HCT116 (cell line): Measurements from ENCODE around the gene NTSR2. TPM values are rescaled to one million over a fixed set of nuclear protein-coding genes. Genes with fewer than 3 reads are reported as not detected.

Source experiments
- ATAC-seq: fragments of 200-7000 bp; cut with Tn5 transposase; 2 replicates; pipeline ENCODE4 v1.9.1; 2020; ENCODE audit warnings: mild to moderate bottlenecking, moderate library complexity
- BruUV-seq: library from RNA; stranded (reverse); fragments of 400-500 nt; replicated peaks from 2 replicates; lab custom pipeline; 2021; lab: Mats Ljungman, UMichigan
- CTCF ChIA-PET: fragments of 300-600 bp; sonication (Branson Sonifier 250); formaldehyde crosslinking; loops from one replicate; lab custom pipeline; 2021; ENCODE audit warnings: antibody characterized with exemption; lab: Charles Lee
- POLR2A ChIA-PET: fragments of 300-600, 350-600 bp; sonication (Branson Sonifier 250); formaldehyde crosslinking; loops from one replicate; lab custom pipeline; 2021; ENCODE audit warnings: antibody characterized with exemption; lab: Charles Lee
- RAD21 ChIA-PET, 2 experiments: fragments of 300-600 bp; sonication (Branson Sonifier 250); formaldehyde crosslinking; loops; one replicate each; lab custom pipeline; 2023; ENCODE audit warnings: low total read pairs in 2 of 2; ENCODE audit not compliant: uncharacterized antibody in 2 of 2, unreplicated experiment in 2 of 2, low non-redundant PET in 1 of 2; lab: Charles Lee
- DNase-seq: peaks from one replicate; pipeline ENCODE4 v3.0.0-alpha.2; 2010; ENCODE audit warnings: low read depth, low spot score
- H2AFZ ChIP-seq: fragments of 200-600 bp; shearing (Covaris generic), sonication (generic); 2 replicates; pipeline ENCODE4 v1.6.1; 2017; ENCODE audit warnings: low read depth, mixed run types, mixed read lengths, antibody characterized with exemption, low read length; ENCODE audit not compliant: poor library complexity, severe bottlenecking
- H3K27ac ChIP-seq: 2 replicates; pipeline ENCODE4 v1.5.1; 2012; ENCODE audit warnings: low read depth, low read length
- H3K27me3 ChIP-seq: fragments of 200-600 bp; sonication (generic); 2 replicates; pipeline ENCODE4 v1.6.1; 2016; ENCODE audit warnings: mixed run types, low read length, mixed read lengths; ENCODE audit not compliant: insufficient read depth
- H3K36me3 ChIP-seq, 2 experiments: fragments of 200-500 bp in 1 of 2; fragments of 200-600 bp in 1 of 2; sonication (Bioruptor generic) in 1 of 2; sonication (generic) in 1 of 2; 2 replicates each; pipeline versions ENCODE4 v1.5.1 to v1.6.1; 2014 to 2016; ENCODE audit warnings: low read length in 2 of 2, inconsistent platforms in 1 of 2, mixed read lengths in 1 of 2, mixed run types in 1 of 2; ENCODE audit not compliant: insufficient read depth in 2 of 2, control insufficient read depth in 1 of 2
- H3K4me1 ChIP-seq, 2 experiments: fragments of 200-600 bp in 1 of 2; sonication (generic) in 1 of 2; 2 replicates each; pipeline versions ENCODE4 v1.5.1 to v1.6.1; 2012 to 2017; ENCODE audit warnings: low read length in 2 of 2, inconsistent platforms in 1 of 2, mild to moderate bottlenecking in 1 of 2, mixed read lengths in 1 of 2, mixed run types in 1 of 2, moderate library complexity in 1 of 2; ENCODE audit not compliant: insufficient read depth in 2 of 2, control insufficient read depth in 1 of 2
- H3K4me2 ChIP-seq: fragments of 200-600 bp; sonication (generic); 2 replicates; pipeline ENCODE4 v1.6.1; 2017; ENCODE audit warnings: mixed run types, low read length, mixed read lengths
- H3K4me3 ChIP-seq, 2 experiments: fragments of 200-600 bp in 1 of 2; sonication (generic) in 1 of 2; replicated peaks in 1 of 2; 2 replicates each; pipeline ENCODE4 v1.5.1; 2011 to 2016; ENCODE audit warnings: low read length in 2 of 2, control low read depth in 1 of 2, low read depth in 1 of 2, mild to moderate bottlenecking in 1 of 2, mixed read lengths in 1 of 2, mixed run types in 1 of 2
- H3K79me2 ChIP-seq: fragments of 200-600 bp; sonication (generic); 2 replicates; pipeline ENCODE4 v1.6.1; 2017; ENCODE audit warnings: mild to moderate bottlenecking, mixed run types, low read length, moderate library complexity, mixed read lengths; ENCODE audit not compliant: insufficient read depth
- H3K9ac ChIP-seq: fragments of 200-600 bp; sonication (generic); 2 replicates; pipeline ENCODE4 v1.6.1; 2016; ENCODE audit warnings: low read length, mixed read lengths
- H3K9me2 ChIP-seq: fragments of 200-600 bp; sonication (generic), shearing (Covaris generic); 2 replicates; pipeline ENCODE4 v1.6.1; 2017; ENCODE audit warnings: mixed run types, mild to moderate bottlenecking, moderate library complexity; ENCODE audit not compliant: insufficient read depth
- H3K9me3 ChIP-seq, 2 experiments: fragments of 200-500 bp in 1 of 2; fragments of 200-600 bp in 1 of 2; sonication (Bioruptor generic) in 1 of 2; sonication (generic) in 1 of 2; 2 replicates each; pipeline ENCODE4 v1.6.1; 2014 to 2017; ENCODE audit warnings: low read length in 2 of 2, mixed read lengths in 2 of 2, inconsistent platforms in 1 of 2, low read depth in 1 of 2, mild to moderate bottlenecking in 1 of 2, mixed run types in 1 of 2, moderate library complexity in 1 of 2; ENCODE audit not compliant: control insufficient read depth in 1 of 2, insufficient read depth in 1 of 2
- H4K20me1 ChIP-seq: fragments of 200-600 bp; sonication (generic), shearing (Covaris generic); 2 replicates; pipeline ENCODE4 v1.6.1; 2017; ENCODE audit warnings: mixed run types, mild to moderate bottlenecking, moderate library complexity; ENCODE audit not compliant: insufficient read depth
- FOSL1 ChIP-seq: IDR thresholded peaks from 2 replicates; pipeline ENCODE4 v1.6.1; 2012; ENCODE audit warnings: low read depth
- JUND ChIP-seq: IDR thresholded peaks from 2 replicates; pipeline ENCODE4 v1.6.1; 2012
- MAX ChIP-seq: IDR thresholded peaks from 2 replicates; pipeline ENCODE4 v1.6.1; 2012
- SRF ChIP-seq: IDR thresholded peaks from 2 replicates; pipeline ENCODE4 v1.6.1; 2012; ENCODE audit warnings: low read depth
- TCF7L2 ChIP-seq: IDR thresholded peaks from 2 replicates; pipeline ENCODE4 v1.7.0; 2011; ENCODE audit warnings: borderline replicate concordance, inconsistent platforms; ENCODE audit not compliant: insufficient read depth, insufficient read length; ENCODE audit errors: extremely low read depth
- YY1 ChIP-seq: IDR thresholded peaks from 2 replicates; pipeline ENCODE4 v1.6.1; 2011; ENCODE audit warnings: low read length, low read depth, moderate library complexity, mild to moderate bottlenecking; ENCODE audit not compliant: insufficient replicate concordance; ENCODE audit errors: extremely low read depth
- intact Hi-C: fragments of 100-400 bp; cut with micrococcal nuclease; formaldehyde crosslinking; loops from 2 replicates; pipeline ENCODE4 v1.10.0; 2022
- total RNA-seq: library from RNA; stranded (reverse); gene quantifications from one replicate; pipeline ENCODE4 v1.2.1, GENCODE V29; 2021; ENCODE audit not compliant: unreplicated experiment

NTSR2 gene
- total RNA-seq, 1 experiment from 2014 or later: not detected

DNA sequence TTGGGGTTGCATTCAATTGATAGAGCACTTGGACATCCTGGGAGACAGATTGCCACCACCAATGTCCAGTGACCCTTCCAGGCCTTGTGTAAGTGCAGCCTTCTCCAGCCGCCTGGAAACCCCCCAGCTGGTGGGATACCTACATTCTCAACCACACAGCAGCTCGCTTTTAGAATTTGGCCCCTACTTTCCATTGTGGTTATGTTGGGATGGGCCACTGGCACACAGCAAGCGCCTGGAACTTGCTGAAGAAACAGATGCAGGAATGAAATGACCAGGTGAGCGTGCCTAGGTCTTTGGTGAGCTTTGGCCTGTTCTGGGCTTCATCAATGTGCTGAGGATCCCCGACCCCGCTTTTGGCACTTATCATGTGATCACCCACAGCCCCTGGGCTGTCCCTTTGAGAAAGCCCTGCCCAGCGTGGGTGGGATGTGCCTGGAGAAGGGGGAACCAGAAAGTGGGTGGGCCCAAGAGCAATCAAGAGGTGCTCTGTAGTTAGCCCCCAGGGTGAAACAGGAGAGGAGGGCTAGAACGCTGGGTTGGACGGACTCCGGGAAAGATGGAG, 16.0 kb upstream of the NTSR2 start:
- no peak overlapping the region for H3K27ac ChIP-seq
- no peaks in the 10 kb centered on the region for H3K36me3 ChIP-seq
- no peaks in the 10 kb centered on the region for H3K27me3 ChIP-seq
- H2AFZ ChIP-seq: no peak overlapping the region
- no peaks in the 10 kb centered on the region for H3K79me2 ChIP-seq
- no peaks in the 10 kb centered on the region for H3K9me3 ChIP-seq
- H3K9me2 ChIP-seq: no peaks in the 10 kb centered on the region
- CTCF ChIA-PET: no interaction called here
- no peak overlapping the region for H3K9ac ChIP-seq
- no TSS peak for BruUV-seq
- RAD21 ChIA-PET: no interaction called here
- H3K4me3 ChIP-seq: no peak overlapping the region
- H3K4me2 ChIP-seq: no peak overlapping the region
- H4K20me1 ChIP-seq: no peaks in the 10 kb centered on the region
- H3K4me1 ChIP-seq: peaks cover 9 to 19% of the 10 kb centered on the region in 2 experiments; a peak in 3 of 4 replicates
- POLR2A ChIA-PET: no interaction called here
- ATAC-seq (no peak), DNase-seq (no peak)
- TF ChIP-seq SRF: no peak
- no peak for TF ChIP-seq TCF7L2
- no peak for TF ChIP-seq YY1
- TF ChIP-seq JUND: no peak
- no peak for TF ChIP-seq MAX
- intact Hi-C loops: no loop called here

DNA sequence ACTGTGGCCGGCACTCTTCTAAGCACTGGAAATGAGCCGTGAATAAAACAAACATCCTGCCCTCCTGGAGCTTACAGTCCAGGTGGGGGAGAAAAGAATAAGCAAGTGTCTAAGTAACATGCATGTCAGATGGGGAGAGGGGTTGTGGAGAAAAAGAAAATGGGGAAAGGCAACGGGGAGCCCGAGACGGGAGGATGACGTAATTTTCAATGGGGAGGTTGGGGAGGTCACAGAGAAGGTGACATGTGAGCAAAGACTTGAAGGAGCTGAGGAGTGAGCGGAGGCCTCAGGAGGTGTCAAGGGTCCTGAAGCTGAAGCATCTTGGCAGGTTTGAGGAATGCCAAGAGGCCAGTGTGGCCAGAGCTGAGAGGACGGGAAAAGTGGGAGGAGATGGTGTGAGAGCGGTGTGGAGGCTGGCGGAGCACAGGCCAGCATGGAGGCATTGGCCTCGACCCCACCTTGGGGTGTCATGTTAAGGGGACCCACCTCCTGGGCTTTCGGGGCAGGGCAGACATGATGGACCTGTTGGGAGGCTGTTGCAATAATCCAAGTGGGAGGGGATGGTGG, 15.0 kb upstream of the NTSR2 start:
- Histone ChIP-seq H3K9me2 (no peaks in the 10 kb centered on the region), H3K4me3 (no peak overlapping the region), H3K27ac (no peak overlapping the region), H3K4me1 (peaks cover 17 to 28% of the 10 kb centered on the region in 2 experiments; a peak in 3 of 4 replicates), H2AFZ (no peak overlapping the region), H3K27me3 (no peaks in the 10 kb centered on the region), H3K4me2 (no peak overlapping the region), H4K20me1 (no peaks in the 10 kb centered on the region), H3K36me3 (no peaks in the 10 kb centered on the region), H3K9me3 (no peaks in the 10 kb centered on the region), H3K79me2 (no peaks in the 10 kb centered on the region), H3K9ac (no peak overlapping the region)
- ChIA-PET RAD21 (no interaction called here), CTCF (interaction anchor here (0.6 to 1.2 kb wide), 2 partner anchors 8 to 20 kb away, joined by 3 to 10 read pairs; no protein-coding TSS in a partner anchor), POLR2A (no interaction called here)
- TF ChIP-seq FOSL1 (no peak), TCF7L2 (no peak)
- ATAC-seq: no peak
- no TSS peak for BruUV-seq
- DNase-seq: no peak
- intact Hi-C loops: loop anchor here (5.0 kb wide), 2 partner anchors 103 to 553 kb away; a partner anchor contains a TSS
